Measurements from ENCODE around the gene TKFC. TPM values are rescaled to one million over a fixed set of nuclear protein-coding genes. Genes with fewer than 3 reads are reported as not detected.

The TKFC gene, protein sequence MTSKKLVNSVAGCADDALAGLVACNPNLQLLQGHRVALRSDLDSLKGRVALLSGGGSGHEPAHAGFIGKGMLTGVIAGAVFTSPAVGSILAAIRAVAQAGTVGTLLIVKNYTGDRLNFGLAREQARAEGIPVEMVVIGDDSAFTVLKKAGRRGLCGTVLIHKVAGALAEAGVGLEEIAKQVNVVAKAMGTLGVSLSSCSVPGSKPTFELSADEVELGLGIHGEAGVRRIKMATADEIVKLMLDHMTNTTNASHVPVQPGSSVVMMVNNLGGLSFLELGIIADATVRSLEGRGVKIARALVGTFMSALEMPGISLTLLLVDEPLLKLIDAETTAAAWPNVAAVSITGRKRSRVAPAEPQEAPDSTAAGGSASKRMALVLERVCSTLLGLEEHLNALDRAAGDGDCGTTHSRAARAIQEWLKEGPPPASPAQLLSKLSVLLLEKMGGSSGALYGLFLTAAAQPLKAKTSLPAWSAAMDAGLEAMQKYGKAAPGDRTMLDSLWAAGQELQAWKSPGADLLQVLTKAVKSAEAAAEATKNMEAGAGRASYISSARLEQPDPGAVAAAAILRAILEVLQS
- 10 to 100 TPM; 38.6 to 55.3 (median 47.8) TPM for total RNA-seq

DNA sequence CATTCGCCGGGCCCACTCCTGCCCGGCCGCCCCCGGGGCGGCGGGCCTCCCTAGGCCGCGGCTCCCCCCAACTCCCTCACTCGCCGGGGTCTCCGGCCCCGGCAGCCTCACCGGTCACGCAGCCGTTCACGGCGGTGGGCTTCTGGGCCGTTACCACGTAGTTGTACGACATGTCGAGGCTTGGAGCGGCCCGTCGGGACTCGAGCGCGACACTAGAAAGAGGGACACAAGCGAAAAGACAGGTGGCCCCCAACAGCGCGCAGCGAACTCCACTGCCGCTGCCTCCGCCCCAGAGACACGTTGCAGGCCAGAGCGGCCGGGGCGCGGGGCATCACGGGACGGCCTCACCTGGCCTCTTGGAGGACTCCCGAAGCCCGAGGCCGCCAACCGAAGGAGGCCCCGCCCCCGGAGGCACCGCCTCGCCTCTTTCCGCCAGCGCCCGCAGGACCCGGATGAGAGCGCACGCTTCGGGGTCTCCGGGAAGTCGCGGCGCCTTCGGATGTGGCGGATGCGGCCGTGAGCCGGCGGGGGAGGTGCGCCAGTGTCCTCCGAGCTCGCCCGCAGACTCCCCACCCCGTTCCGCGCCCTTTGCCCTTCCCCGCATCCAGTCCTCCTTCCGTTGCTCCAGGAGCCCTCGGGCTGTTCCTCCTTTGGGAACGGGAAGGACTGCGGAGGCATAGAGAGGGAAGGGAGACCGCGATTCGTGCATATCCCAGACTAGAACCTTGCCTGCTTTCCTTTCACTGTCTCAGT lies at the start of gene TKFC, which contains the start of gene DDB1:
Gene TKFC, plus strand, starts transcription at position 432 of the 753 bp plus-strand sequence. CDS start 1,501 bp downstream, outside the sequence.
Gene DDB1, minus strand, starts transcription at position 309 of the 753 bp plus-strand sequence. Its CDS starts 137 bp downstream, at position 172.
- Histone ChIP-seq H3K9me3 (no peaks in the 10 kb centered on the region), H3K4me1 (peaks cover 69% of the 10 kb centered on the region), H3K27me3 (no peaks in the 10 kb centered on the region), H3K27ac (peak within 1 kb of the TSS; percentile 96), H3K36me3 (peaks cover 18% of the 10 kb centered on the region), H3K4me3 (peak within 1 kb of the TSS; percentile 98)
- DNase-seq (ENCODE audit: low spot score in 2 of 2), result peak; percentile 95 to 96
- under 1% methylated on average over 36 of the region's 81 CpGs for WGBS
- TF ChIP-seq POLR2AphosphoS5 (IDR thresholded peaks at IDR 0.05) (peak; percentile 37 to 72 (median 48)), POLR2A (IDR thresholded peaks at IDR 0.05) (peak; percentile 35 to 78), EP300 (IDR thresholded peaks at IDR 0.05) (no peak)
- TF ChIP-seq, protein P1, sequence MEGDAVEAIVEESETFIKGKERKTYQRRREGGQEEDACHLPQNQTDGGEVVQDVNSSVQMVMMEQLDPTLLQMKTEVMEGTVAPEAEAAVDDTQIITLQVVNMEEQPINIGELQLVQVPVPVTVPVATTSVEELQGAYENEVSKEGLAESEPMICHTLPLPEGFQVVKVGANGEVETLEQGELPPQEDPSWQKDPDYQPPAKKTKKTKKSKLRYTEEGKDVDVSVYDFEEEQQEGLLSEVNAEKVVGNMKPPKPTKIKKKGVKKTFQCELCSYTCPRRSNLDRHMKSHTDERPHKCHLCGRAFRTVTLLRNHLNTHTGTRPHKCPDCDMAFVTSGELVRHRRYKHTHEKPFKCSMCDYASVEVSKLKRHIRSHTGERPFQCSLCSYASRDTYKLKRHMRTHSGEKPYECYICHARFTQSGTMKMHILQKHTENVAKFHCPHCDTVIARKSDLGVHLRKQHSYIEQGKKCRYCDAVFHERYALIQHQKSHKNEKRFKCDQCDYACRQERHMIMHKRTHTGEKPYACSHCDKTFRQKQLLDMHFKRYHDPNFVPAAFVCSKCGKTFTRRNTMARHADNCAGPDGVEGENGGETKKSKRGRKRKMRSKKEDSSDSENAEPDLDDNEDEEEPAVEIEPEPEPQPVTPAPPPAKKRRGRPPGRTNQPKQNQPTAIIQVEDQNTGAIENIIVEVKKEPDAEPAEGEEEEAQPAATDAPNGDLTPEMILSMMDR (IDR thresholded peaks at IDR 0.05), result no peak

DNA sequence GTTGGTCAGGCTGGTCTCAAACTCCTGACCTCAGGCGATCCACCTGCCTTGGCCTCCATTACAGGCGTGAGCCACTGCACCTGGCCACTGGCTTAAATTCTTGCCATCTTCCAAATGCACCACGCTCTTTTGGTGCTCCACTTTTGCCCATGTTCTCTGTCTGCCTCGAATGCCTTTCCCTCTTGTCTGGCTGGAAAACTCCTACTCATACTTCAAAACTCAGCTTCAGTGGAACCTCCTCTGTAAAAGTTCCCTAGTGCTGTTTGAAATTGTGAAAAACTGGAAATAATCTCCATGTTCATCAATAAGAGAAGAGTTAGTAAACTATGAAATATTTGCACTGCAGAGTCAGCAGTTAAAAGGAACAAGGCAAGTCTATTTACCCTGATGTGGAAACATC lies 49.4 kb upstream of the TKFC start:
- Histone ChIP-seq H3K9me3 (no peaks in the 10 kb centered on the region), H3K27me3 (no peaks in the 10 kb centered on the region), H3K36me3 (no peaks in the 10 kb centered on the region), H3K4me3 (no peak overlapping the region), H3K4me1 (peaks cover 20% of the 10 kb centered on the region), H3K27ac (no peak overlapping the region)
- 94% methylated on average over 4 of the region's 4 CpGs for WGBS
- no peak for TF ChIP-seq POLR2AphosphoS5 (IDR thresholded peaks at IDR 0.05)
- TF ChIP-seq, protein P1 (IDR thresholded peaks at IDR 0.05), result no peak
- TF ChIP-seq POLR2A (IDR thresholded peaks at IDR 0.05), result no peak
- no peak for TF ChIP-seq EP300 (IDR thresholded peaks at IDR 0.05)
- no peak for DNase-seq (ENCODE audit: low spot score in 2 of 2)

DNA sequence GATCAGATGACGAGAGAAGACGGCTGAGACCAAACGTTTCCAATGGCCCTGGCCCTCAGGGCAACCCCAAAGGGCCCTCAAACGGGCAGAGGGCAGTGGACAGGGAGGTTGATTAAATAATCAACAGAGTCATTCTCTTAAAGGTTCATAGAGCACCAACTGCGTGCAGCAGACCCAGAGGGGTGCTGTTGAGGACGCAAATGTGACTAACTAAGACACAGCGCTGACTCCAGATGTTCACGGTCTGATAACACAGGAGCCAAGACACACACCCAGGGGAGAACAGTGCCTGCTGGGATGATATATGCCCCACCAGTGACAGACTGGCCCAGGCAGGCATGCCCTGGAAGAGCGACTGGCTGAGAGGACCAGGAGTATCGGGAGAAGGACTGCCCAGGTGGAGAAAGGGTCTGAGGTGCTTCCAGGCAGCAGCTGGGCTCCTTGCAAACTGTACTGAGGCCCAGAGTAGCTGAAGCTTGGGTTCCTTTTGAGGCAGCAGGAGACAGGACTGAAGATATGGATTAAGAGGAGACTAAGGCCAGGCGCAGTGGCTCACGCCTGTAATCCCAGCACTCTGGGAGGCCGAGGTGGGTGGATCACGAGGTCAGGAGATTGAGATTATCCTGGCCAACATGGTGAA lies 45.6 kb upstream of the TKFC start:
- no peaks in the 10 kb centered on the region for H3K4me1 ChIP-seq
- DNase-seq (ENCODE audit: low spot score in 2 of 2), result no peak
- no peak overlapping the region for H3K27ac ChIP-seq
- H3K4me3 ChIP-seq, result no peak overlapping the region
- TF ChIP-seq POLR2AphosphoS5 (IDR thresholded peaks at IDR 0.05), result no peak
- TF ChIP-seq EP300 (IDR thresholded peaks at IDR 0.05), result no peak
- TF ChIP-seq, protein P1 (IDR thresholded peaks at IDR 0.05), result no peak
- TF ChIP-seq POLR2A (IDR thresholded peaks at IDR 0.05), result no peak
- WGBS, result 66% methylated on average over 12 of the region's 14 CpGs
- H3K9me3 ChIP-seq, result no peaks in the 10 kb centered on the region
- no peaks in the 10 kb centered on the region for H3K27me3 ChIP-seq
- H3K36me3 ChIP-seq, result no peaks in the 10 kb centered on the region

DNA sequence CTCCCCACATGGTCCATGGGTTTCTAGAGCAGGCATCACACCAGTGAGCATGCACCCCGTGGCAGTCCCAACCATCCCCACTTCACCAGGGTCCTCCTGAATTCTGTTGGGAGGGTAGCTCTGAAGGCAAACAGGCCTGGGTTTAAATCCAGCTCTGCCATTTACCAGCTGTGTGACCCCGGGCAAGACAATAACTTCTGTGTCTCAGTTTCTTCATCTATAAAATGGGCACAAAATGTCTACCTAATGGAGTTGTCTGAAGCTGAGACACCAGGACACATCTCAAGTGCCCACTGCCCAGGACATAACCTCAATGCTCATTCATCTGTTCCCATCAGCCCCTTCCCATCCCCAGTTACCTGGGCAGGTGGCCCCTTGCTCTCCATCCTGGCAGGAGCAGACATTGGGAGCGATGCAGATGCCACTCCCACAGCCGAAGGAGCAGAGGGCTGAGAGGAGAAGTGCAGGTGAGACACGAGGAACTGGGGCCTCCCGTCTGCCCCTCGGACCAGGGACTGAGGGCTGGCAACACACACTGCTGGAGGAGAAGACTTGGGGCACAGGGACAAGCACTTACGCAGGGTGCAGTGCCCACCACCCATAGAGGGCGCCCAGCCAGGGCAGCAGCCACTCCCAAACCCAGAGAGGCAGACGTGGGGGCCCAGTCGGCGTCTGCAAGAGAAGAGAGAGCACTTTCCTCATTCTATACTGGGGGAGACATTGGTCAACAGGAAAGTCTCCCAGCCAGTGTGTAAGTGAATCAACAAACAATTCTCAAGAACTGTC lies 41.9 kb upstream of the TKFC start:
- DNase-seq (ENCODE audit: low spot score in 2 of 2), result no peak
- Histone ChIP-seq H3K4me1 (peaks cover 25% of the 10 kb centered on the region), H3K27ac (no peak overlapping the region), H3K4me3 (no peak overlapping the region), H3K36me3 (no peaks in the 10 kb centered on the region), H3K9me3 (no peaks in the 10 kb centered on the region), H3K27me3 (peaks cover 7% of the 10 kb centered on the region)
- 90% methylated on average over 9 of the region's 12 CpGs for WGBS
- TF ChIP-seq EP300 (IDR thresholded peaks at IDR 0.05) (no peak), POLR2AphosphoS5 (IDR thresholded peaks at IDR 0.05) (no peak), POLR2A (IDR thresholded peaks at IDR 0.05) (no peak)
- TF ChIP-seq, protein P1 (IDR thresholded peaks at IDR 0.05), result no peak
